SK-N-SH (cell line): ENCODE results near the gene ANKS1B.

Experiments
- CTCF ChIP-seq: fragments of 200-600 bp; sonication (generic); IDR thresholded peaks from 2 replicates; pipeline ENCODE4 v1.6.1; 2017; ENCODE audit warnings: antibody characterized with exemption, mild to moderate bottlenecking, moderate library complexity
- EP300 ChIP-seq, 2 experiments: IDR thresholded peaks; 2 replicates each; pipeline versions ENCODE4 v1.4.0 to v1.6.1; 2012; ENCODE audit warnings: borderline replicate concordance in 1 of 2, low read depth in 1 of 2, low read length in 1 of 2
- EZH2phosphoT487 ChIP-seq: fragments of 200-600 bp; sonication (generic); IDR thresholded peaks from 2 replicates; pipeline ENCODE4 v1.6.1; 2017; ENCODE audit warnings: low read depth, mixed run types, mild to moderate bottlenecking, antibody characterized with exemption, moderate library complexity, borderline replicate concordance
- GATA2 ChIP-seq: sonication (generic); formaldehyde crosslinking; IDR thresholded peaks from 2 replicates; pipeline ENCODE4 v1.5.0; 2020; ENCODE audit warnings: mild to moderate bottlenecking, missing genetic modification reagents
- JUND ChIP-seq: IDR thresholded peaks from 2 replicates; pipeline ENCODE4 v1.4.0; 2012
- MAX ChIP-seq: IDR thresholded peaks from 2 replicates; pipeline ENCODE4 v1.4.0; 2012; ENCODE audit warnings: low read depth
- MXI1 ChIP-seq: IDR thresholded peaks from 2 replicates; pipeline ENCODE4 v1.6.1; 2012; ENCODE audit warnings: mild to moderate bottlenecking, low read depth, low read length, improper control_type of control experiment
- POLR2AphosphoS5 ChIP-seq: IDR thresholded peaks from 2 replicates; pipeline ENCODE4 v1.6.1; 2012; ENCODE audit warnings: low read depth, low read length
- RAD21 ChIP-seq: IDR thresholded peaks from 2 replicates; pipeline ENCODE4 v1.6.1; 2012; ENCODE audit warnings: mild to moderate bottlenecking, low read length
- RFX5 ChIP-seq: IDR thresholded peaks from 2 replicates; pipeline ENCODE4 v1.6.1; 2012; ENCODE audit warnings: mild to moderate bottlenecking, improper control_type of control experiment, low read length
- TAF1 ChIP-seq: IDR thresholded peaks from 2 replicates; pipeline ENCODE4 v1.6.1; 2012; ENCODE audit warnings: low read depth, mild to moderate bottlenecking, low read length, moderate library complexity, borderline replicate concordance
- USF2 ChIP-seq: fragments of 150-350 bp; IDR thresholded peaks from 2 replicates; pipeline ENCODE4 v1.6.1; 2017; ENCODE audit warnings: antibody characterized with exemption, low read length, low read depth, borderline replicate concordance

GRCh38 chr12:99024870-99025269 is 959.9 kb downstream of the ANKS1B start:
- TF ChIP-seq CTCF, result no peak
- no peak for TF ChIP-seq MAX
- no peak for TF ChIP-seq RAD21
- no peak for TF ChIP-seq MXI1
- no peak for TF ChIP-seq EP300 (IDR thresholded peaks at IDR 0.05; ENCODE audit: borderline replicate concordance in 1 of 2, low read depth in 1 of 2, low read length in 1 of 2)
- TF ChIP-seq GATA2, result no peak
- no peak for TF ChIP-seq JUND
- TF ChIP-seq RFX5, result no peak
- TF ChIP-seq POLR2AphosphoS5, result no peak
- TF ChIP-seq EZH2phosphoT487, result no peak
- TF ChIP-seq USF2, result no peak
- no peak for TF ChIP-seq TAF1
